ENCODE data around the gene FNDC8.

FNDC8 gene

GRCh38 chr17:35121315-35121714, at the start of gene FNDC8:
TSS of gene FNDC8 (plus strand) at chr17:35121615. CDS start at chr17:35121694, 79 bp downstream.
- Histone ChIP-seq H3K9me3 (ENCODE audit: insufficient read depth, low read length) (no peaks in the 10 kb centered on the region), H3K9ac (ENCODE audit: insufficient read length, low read depth) (no peak within 1 kb of the TSS), H3K4me1 (ENCODE audit: insufficient read depth, insufficient read length) (peaks cover 6% of the 10 kb centered on the region), H3K36me3 (ENCODE audit: insufficient read depth, insufficient read length, low read length) (peaks cover 15% of the 10 kb centered on the region), H3K4me3 (ENCODE audit: insufficient read length, low read depth) (no peak within 1 kb of the TSS), H3K27me3 (ENCODE audit: insufficient read depth, insufficient read length) (peaks cover 16% of the 10 kb centered on the region)
- DNase-seq (ENCODE audit: low read depth, low spot score), result no peak
- TF ChIP-seq YY1 (IDR thresholded peaks at IDR 0.05; ENCODE audit: insufficient read depth, insufficient read length) (no peak), ZNF274 (IDR thresholded peaks at IDR 0.05; ENCODE audit: low read depth, low read length) (no peak), SUZ12 (IDR thresholded peaks at IDR 0.05; ENCODE audit: extremely low read depth, insufficient read depth, insufficient read length) (no peak)

- no peak for DNase-seq (ENCODE audit: low read depth, low spot score)
- TF ChIP-seq YY1 (IDR thresholded peaks at IDR 0.05; ENCODE audit: insufficient read depth, insufficient read length) (no peak), SUZ12 (IDR thresholded peaks at IDR 0.05; ENCODE audit: extremely low read depth, insufficient read depth, insufficient read length) (no peak), ZNF274 (IDR thresholded peaks at IDR 0.05; ENCODE audit: low read depth, low read length) (no peak)
- no peaks in the 10 kb centered on the region for H3K4me1 ChIP-seq (ENCODE audit: insufficient read depth, insufficient read length)
These were observed 48.1 kb upstream of the FNDC8 start for GRCh38 chr17:35073183-35073790.

GRCh38 chr17:35073991-35074627, 47.3 kb upstream of the FNDC8 start:
- Histone ChIP-seq H3K4me1 (ENCODE audit: insufficient read depth, insufficient read length) (no peaks in the 10 kb centered on the region), H3K27me3 (ENCODE audit: insufficient read depth, insufficient read length) (no peaks in the 10 kb centered on the region), H3K9ac (ENCODE audit: insufficient read length, low read depth) (no peak overlapping the region), H3K4me3 (ENCODE audit: insufficient read length, low read depth) (no peak overlapping the region), H3K36me3 (ENCODE audit: insufficient read depth, insufficient read length, low read length) (no peaks in the 10 kb centered on the region), H3K9me3 (ENCODE audit: insufficient read depth, low read length) (no peaks in the 10 kb centered on the region)
- no peak for TF ChIP-seq YY1 (IDR thresholded peaks at IDR 0.05; ENCODE audit: insufficient read depth, insufficient read length)
- no peak for TF ChIP-seq ZNF274 (IDR thresholded peaks at IDR 0.05; ENCODE audit: low read depth, low read length)
- no peak for TF ChIP-seq SUZ12 (IDR thresholded peaks at IDR 0.05; ENCODE audit: extremely low read depth, insufficient read depth, insufficient read length)
- DNase-seq (ENCODE audit: low read depth, low spot score), result no peak

More at GRCh38 chr17:35073183-35073790, 48.1 kb upstream of the FNDC8 start:
- Histone ChIP-seq H3K27me3 (ENCODE audit: insufficient read depth, insufficient read length) (no peaks in the 10 kb centered on the region), H3K36me3 (ENCODE audit: insufficient read depth, insufficient read length, low read length) (no peaks in the 10 kb centered on the region), H3K9ac (ENCODE audit: insufficient read length, low read depth) (no peak overlapping the region), H3K9me3 (ENCODE audit: insufficient read depth, low read length) (no peaks in the 10 kb centered on the region), H3K4me3 (ENCODE audit: insufficient read length, low read depth) (no peak overlapping the region)

GRCh38 chr17:35074711-35075707, 46.4 kb upstream of the FNDC8 start:
- H3K9me3 ChIP-seq (ENCODE audit: insufficient read depth, low read length), result no peaks in the 10 kb centered on the region
- no peak for TF ChIP-seq SUZ12 (IDR thresholded peaks at IDR 0.05; ENCODE audit: extremely low read depth, insufficient read depth, insufficient read length)
- no peak for TF ChIP-seq YY1 (IDR thresholded peaks at IDR 0.05; ENCODE audit: insufficient read depth, insufficient read length)
- no peak for TF ChIP-seq ZNF274 (IDR thresholded peaks at IDR 0.05; ENCODE audit: low read depth, low read length)
- H3K9ac ChIP-seq (ENCODE audit: insufficient read length, low read depth), result no peak overlapping the region
- H3K4me3 ChIP-seq (ENCODE audit: insufficient read length, low read depth), result no peak overlapping the region
- H3K36me3 ChIP-seq (ENCODE audit: insufficient read depth, insufficient read length, low read length), result no peaks in the 10 kb centered on the region
- no peaks in the 10 kb centered on the region for H3K4me1 ChIP-seq (ENCODE audit: insufficient read depth, insufficient read length)
- DNase-seq (ENCODE audit: low read depth, low spot score), result no peak
- no peaks in the 10 kb centered on the region for H3K27me3 ChIP-seq (ENCODE audit: insufficient read depth, insufficient read length)

- H3K9ac ChIP-seq (ENCODE audit: insufficient read length, low read depth), result no peak overlapping the region
- H3K4me1 ChIP-seq (ENCODE audit: insufficient read depth, insufficient read length), result no peaks in the 10 kb centered on the region
- no peak overlapping the region for H3K4me3 ChIP-seq (ENCODE audit: insufficient read length, low read depth)
- no peaks in the 10 kb centered on the region for H3K9me3 ChIP-seq (ENCODE audit: insufficient read depth, low read length)
- TF ChIP-seq ZNF274 (IDR thresholded peaks at IDR 0.05; ENCODE audit: low read depth, low read length), result no peak
- TF ChIP-seq SUZ12 (IDR thresholded peaks at IDR 0.05; ENCODE audit: extremely low read depth, insufficient read depth, insufficient read length), result no peak
- TF ChIP-seq YY1 (IDR thresholded peaks at IDR 0.05; ENCODE audit: insufficient read depth, insufficient read length), result no peak
- no peaks in the 10 kb centered on the region for H3K27me3 ChIP-seq (ENCODE audit: insufficient read depth, insufficient read length)
- no peak for DNase-seq (ENCODE audit: low read depth, low spot score)
- no peaks in the 10 kb centered on the region for H3K36me3 ChIP-seq (ENCODE audit: insufficient read depth, insufficient read length, low read length)
These were observed 44.5 kb upstream of the FNDC8 start for GRCh38 chr17:35076874-35077273.

GRCh38 chr17:35079547-35080423, 41.6 kb upstream of the FNDC8 start:
- no peaks in the 10 kb centered on the region for H3K27me3 ChIP-seq (ENCODE audit: insufficient read depth, insufficient read length)
- H3K9me3 ChIP-seq (ENCODE audit: insufficient read depth, low read length), result no peaks in the 10 kb centered on the region
- H3K9ac ChIP-seq (ENCODE audit: insufficient read length, low read depth), result no peak overlapping the region
- TF ChIP-seq ZNF274 (IDR thresholded peaks at IDR 0.05; ENCODE audit: low read depth, low read length) (no peak), SUZ12 (IDR thresholded peaks at IDR 0.05; ENCODE audit: extremely low read depth, insufficient read depth, insufficient read length) (no peak), YY1 (IDR thresholded peaks at IDR 0.05; ENCODE audit: insufficient read depth, insufficient read length) (no peak)
- DNase-seq (ENCODE audit: low read depth, low spot score), result no peak
- H3K4me3 ChIP-seq (ENCODE audit: insufficient read length, low read depth), result no peak overlapping the region
- no peaks in the 10 kb centered on the region for H3K36me3 ChIP-seq (ENCODE audit: insufficient read depth, insufficient read length, low read length)
- H3K4me1 ChIP-seq (ENCODE audit: insufficient read depth, insufficient read length), result no peaks in the 10 kb centered on the region
